Lower lobe of right lung (tissue), 2 donors: ENCODE measurements around the gene SMARCC2. TPM values are rescaled to one million over a fixed set of nuclear protein-coding genes. Genes with fewer than 3 reads are reported as not detected.
A peak's percentile ranks its signal among the peaks of the same experiment; 100 is the strongest.

Source experiments
- ATAC-seq, 2 donors: fragments of 200-7000 bp; cut with Tn5 transposase; one replicate each; pipeline ENCODE4 v1.9.1; 2020 to 2022; ENCODE audit warnings: mild to moderate bottlenecking in 2 of 2, moderate library complexity in 2 of 2
- DNase-seq: peaks from one replicate; pipeline ENCODE4 v3.0.0-alpha.2; 2020
- H3K27ac ChIP-seq: fragments of 200-600 bp; one replicate; pipeline ENCODE4 v1.8.0; 2022
- H3K27me3 ChIP-seq: fragments of 200-600 bp; one replicate; pipeline ENCODE4 v1.8.0; 2022; ENCODE audit warnings: low read depth
- H3K36me3 ChIP-seq: fragments of 200-600 bp; one replicate; pipeline ENCODE4 v1.8.0; 2022; ENCODE audit warnings: mild to moderate bottlenecking
- H3K4me1 ChIP-seq: fragments of 200-600 bp; one replicate; pipeline ENCODE4 v1.8.0; 2022
- H3K4me3 ChIP-seq: fragments of 200-600 bp; one replicate; pipeline ENCODE4 v1.8.0; 2022; ENCODE audit warnings: mild to moderate bottlenecking
- H3K9me3 ChIP-seq: fragments of 200-600 bp; one replicate; pipeline ENCODE4 v1.8.0; 2022
- CTCF ChIP-seq: fragments of 200-600 bp; IDR thresholded peaks from one replicate; pipeline ENCODE4 v1.8.0; 2022; ENCODE audit warnings: antibody characterized with exemption, mild to moderate bottlenecking
- intact Hi-C: fragments of 100-400 bp; cut with DNase I; formaldehyde crosslinking; loops from one replicate; pipeline ENCODE4 v1.11.0; 2022
- total RNA-seq: library from RNA; stranded (reverse); fragmentation: NEBNext Ultra II Directional; extraction: Animal tissue kit (Norgen Biotek cat#: 25700); gene quantifications from one replicate; pipeline ENCODE4 v1.2.1, GENCODE V29; 2021
- donor health status: DM: no; HTN: yes; CAD: no; lungs with severe emphysema.

Gene SMARCC2
- total RNA-seq, 1 donor from 2014 or later, result 115 TPM

DNA sequence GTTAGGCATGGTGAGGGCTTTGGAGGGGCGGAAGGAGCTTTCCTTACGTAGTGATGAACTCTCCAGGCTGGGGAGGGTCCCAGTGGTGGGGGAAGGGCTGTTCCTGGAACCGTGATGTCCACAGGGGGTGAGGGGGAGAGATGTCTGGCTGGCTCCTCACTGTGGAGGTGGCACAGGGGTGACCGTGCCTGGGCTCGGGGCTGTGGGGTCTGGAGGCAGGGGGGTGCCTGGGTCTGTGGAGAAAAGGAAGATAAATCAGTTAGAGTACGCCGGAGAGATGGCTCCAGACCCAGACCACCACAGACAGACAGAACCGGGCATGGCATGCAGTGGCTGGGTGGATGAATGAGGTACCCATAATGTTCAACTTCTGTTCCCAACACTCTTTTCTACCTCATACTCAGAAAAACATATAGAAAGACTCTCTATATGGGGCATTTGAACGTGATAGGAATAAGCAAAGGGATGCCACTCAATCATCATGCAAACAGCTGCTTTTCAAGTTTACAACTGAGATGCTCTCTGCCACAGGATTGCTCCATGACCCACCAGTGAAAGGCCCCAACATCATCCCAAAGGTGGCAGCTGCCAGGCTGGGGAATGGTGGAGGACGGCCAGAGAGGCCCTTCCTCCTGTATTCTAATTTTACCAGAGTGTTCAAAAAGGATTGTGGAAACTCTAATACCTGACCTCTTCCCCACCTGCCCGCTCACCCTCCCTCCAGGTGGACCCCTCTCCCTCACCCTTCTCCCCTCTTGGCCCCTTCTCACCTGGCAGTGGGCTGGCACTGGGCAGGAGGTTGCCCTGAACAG lies 25.5 kb downstream of the SMARCC2 start:
- peaks cover 93% of the 10 kb centered on the region for H3K36me3 ChIP-seq
- no peaks in the 10 kb centered on the region for H3K9me3 ChIP-seq
- intact Hi-C loops, result no loop called here

GRCh38 chr12:56162468-56163290 lies 26.6 kb downstream of the SMARCC2 start:
- DNase-seq (no peak), ATAC-seq (no peak)
- Histone ChIP-seq H3K9me3 (no peaks in the 10 kb centered on the region), H3K36me3 (peaks cover 84% of the 10 kb centered on the region), H3K27me3 (no peaks in the 10 kb centered on the region), H3K4me1 (peaks cover 39% of the 10 kb centered on the region), H3K4me3 (no peak overlapping the region), H3K27ac (peak overlapping the region; percentile 96)
- TF ChIP-seq CTCF, result no peak
- intact Hi-C loops, result no loop called here

More for the DNA sequence above, 25.5 kb downstream of the SMARCC2 start:
- no peak for TF ChIP-seq CTCF
- Histone ChIP-seq H3K4me1 (peaks cover 39% of the 10 kb centered on the region), H3K27ac (no peak overlapping the region), H3K4me3 (no peak overlapping the region), H3K27me3 (no peaks in the 10 kb centered on the region)
- ATAC-seq (no peak), DNase-seq (no peak)

DNA sequence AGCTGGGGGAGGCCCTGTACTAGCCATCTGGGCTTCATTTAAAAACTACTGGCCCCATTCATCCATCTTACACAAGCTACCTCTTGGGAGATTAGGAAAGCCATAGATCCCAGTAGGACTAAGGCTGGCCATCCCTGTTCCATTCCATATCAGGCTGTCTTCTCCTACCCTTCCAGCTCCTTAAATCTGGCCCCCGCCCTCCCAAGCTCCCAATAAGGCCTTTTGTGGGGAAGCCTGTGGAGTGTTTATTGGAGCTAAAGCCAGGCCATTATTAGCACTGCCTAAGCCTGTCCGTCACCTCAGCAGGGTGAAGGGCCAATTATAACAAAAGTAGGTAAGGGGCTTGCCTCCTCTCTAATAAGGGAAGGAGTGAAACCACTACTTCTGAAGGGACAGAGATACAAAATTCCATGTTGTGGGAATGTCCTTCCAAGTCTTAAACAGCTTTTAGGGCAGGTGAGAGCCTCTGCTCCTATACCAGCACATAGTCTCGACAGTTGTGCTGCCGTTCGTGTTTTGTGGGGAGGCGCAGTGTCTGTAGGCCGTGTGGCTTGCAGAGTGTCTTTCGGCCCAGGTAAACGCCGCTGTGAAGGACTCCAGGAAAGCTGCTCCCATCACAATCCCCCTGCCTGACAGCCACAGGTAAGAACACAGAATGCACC lies 27.5 kb downstream of the SMARCC2 start:
- H3K4me3 ChIP-seq, result peak overlapping the region; percentile 1
- no peaks in the 10 kb centered on the region for H3K9me3 ChIP-seq
- intact Hi-C loops, result no loop called here
- TF ChIP-seq CTCF, result no peak
- H3K27ac ChIP-seq, result peak overlapping the region; percentile 96
- DNase-seq, result no peak
- H3K4me1 ChIP-seq, result peaks cover 46% of the 10 kb centered on the region
- no peaks in the 10 kb centered on the region for H3K27me3 ChIP-seq
- peaks cover 75% of the 10 kb centered on the region for H3K36me3 ChIP-seq
- no peak for ATAC-seq

GRCh38 chr12:56160894-56161689 lies 28.2 kb downstream of the SMARCC2 start:
- no peak for TF ChIP-seq CTCF
- Histone ChIP-seq H3K9me3 (no peaks in the 10 kb centered on the region), H3K36me3 (peaks cover 68% of the 10 kb centered on the region), H3K27me3 (no peaks in the 10 kb centered on the region), H3K27ac (peak overlapping the region; percentile 96), H3K4me1 (peaks cover 50% of the 10 kb centered on the region), H3K4me3 (peak overlapping the region; percentile 88)
- DNase-seq (no peak), ATAC-seq (no peak)
- intact Hi-C loops, result no loop called here
